Upper lobe of left lung (tissue), 6 donors: ENCODE data around the gene STK11. TPM values are rescaled to one million over a fixed set of nuclear protein-coding genes. Genes with fewer than 3 reads are reported as not detected.
A peak's percentile ranks its signal among the peaks of the same experiment; 100 is the strongest.

ENCODE experiments used
- ATAC-seq, 2 donors: fragments of 200-7000 bp; cut with Tn5 transposase; one replicate each; pipeline ENCODE4 v1.9.1; 2022; ENCODE audit warnings: mild to moderate bottlenecking in 2 of 2, moderate library complexity in 2 of 2; ENCODE audit not compliant: low FRiP score in 2 of 2
- DNase-seq, 2 donors: peaks; one replicate each; pipeline ENCODE4 v3.0.0-alpha.2; 2019 to 2020
- H3K27ac ChIP-seq, 4 donors: fragments of 200-600 bp; sonication (generic); one replicate each; pipeline ENCODE4 v1.5.1; 2016 to 2019
- H3K27me3 ChIP-seq, 4 donors: fragments of 200-600 bp; sonication (generic); one replicate each; pipeline ENCODE4 v1.5.1; 2017 to 2019
- H3K36me3 ChIP-seq, 4 donors: fragments of 200-600 bp; sonication (generic); one replicate each; pipeline ENCODE4 v1.5.1; 2016 to 2019
- H3K4me1 ChIP-seq, 4 donors: fragments of 200-600 bp; sonication (generic); one replicate each; pipeline ENCODE4 v1.5.1; 2018 to 2019
- H3K4me3 ChIP-seq, 4 donors: fragments of 200-600 bp; sonication (generic); one replicate each; pipeline ENCODE4 v1.5.1; 2017 to 2019; ENCODE audit warnings: mild to moderate bottlenecking in 2 of 4, moderate library complexity in 1 of 4
- H3K9me3 ChIP-seq, 4 donors: fragments of 200-600 bp; sonication (generic); one replicate each; pipeline ENCODE4 v1.5.1; 2018 to 2019
- EP300 ChIP-seq, 4 donors: sonication (generic); formaldehyde crosslinking; IDR thresholded peaks; one replicate each; pipeline ENCODE4 v1.5.1; 2017; ENCODE audit warnings: antibody characterized with exemption in 4 of 4, control low read depth in 2 of 4
- POLR2A ChIP-seq, 4 donors: fragments of 450-650 bp; IDR thresholded peaks; one replicate each; pipeline ENCODE4 v1.5.1; 2016 to 2017; ENCODE audit warnings: antibody characterized with exemption in 4 of 4, mild to moderate bottlenecking in 2 of 4
- POLR2AphosphoS5 ChIP-seq, 2 donors: sonication (generic); formaldehyde crosslinking; IDR thresholded peaks; one replicate each; pipeline ENCODE4 v1.5.1; 2017; ENCODE audit warnings: antibody characterized with exemption in 2 of 2
- WGBS, 2 donors: methylation state at CpG; one replicate each; pipeline ENCODE4 v1.1.5; 2017 to 2018; 5-methylcytosine and 5-hydroxymethylcytosine counted together
- total RNA-seq, 6 donors: library from RNA; depleted of rRNA in 4 of 6; stranded (reverse); fragments of >200 nt in 4 of 6; gene quantifications; one replicate each; pipeline versions ENCODE4 v1.1.0 to v1.2.1, GENCODE V29; 2016 to 2021
- TF ChIP-seq, protein P1 (sequence below), 6 experiments: fragments of 450-650 bp in 4 of 6; fragments of 200-600 bp in 2 of 6; sonication (generic) in 2 of 6; IDR thresholded peaks; one replicate each; pipeline ENCODE4 v1.5.1; 2016 to 2019; ENCODE audit warnings: antibody characterized with exemption in 6 of 6
- donor health status: DM: no; HTN: no; CAD: no; lungs with moderate emphysema.
- donor health status: DM: no; HTN: yes; CAD: no; lungs with severe emphysema.

STK11 gene
- total RNA-seq, 6 donors from 2014 or later, result 50.2 to 168 (median 63.2) TPM

DNA sequence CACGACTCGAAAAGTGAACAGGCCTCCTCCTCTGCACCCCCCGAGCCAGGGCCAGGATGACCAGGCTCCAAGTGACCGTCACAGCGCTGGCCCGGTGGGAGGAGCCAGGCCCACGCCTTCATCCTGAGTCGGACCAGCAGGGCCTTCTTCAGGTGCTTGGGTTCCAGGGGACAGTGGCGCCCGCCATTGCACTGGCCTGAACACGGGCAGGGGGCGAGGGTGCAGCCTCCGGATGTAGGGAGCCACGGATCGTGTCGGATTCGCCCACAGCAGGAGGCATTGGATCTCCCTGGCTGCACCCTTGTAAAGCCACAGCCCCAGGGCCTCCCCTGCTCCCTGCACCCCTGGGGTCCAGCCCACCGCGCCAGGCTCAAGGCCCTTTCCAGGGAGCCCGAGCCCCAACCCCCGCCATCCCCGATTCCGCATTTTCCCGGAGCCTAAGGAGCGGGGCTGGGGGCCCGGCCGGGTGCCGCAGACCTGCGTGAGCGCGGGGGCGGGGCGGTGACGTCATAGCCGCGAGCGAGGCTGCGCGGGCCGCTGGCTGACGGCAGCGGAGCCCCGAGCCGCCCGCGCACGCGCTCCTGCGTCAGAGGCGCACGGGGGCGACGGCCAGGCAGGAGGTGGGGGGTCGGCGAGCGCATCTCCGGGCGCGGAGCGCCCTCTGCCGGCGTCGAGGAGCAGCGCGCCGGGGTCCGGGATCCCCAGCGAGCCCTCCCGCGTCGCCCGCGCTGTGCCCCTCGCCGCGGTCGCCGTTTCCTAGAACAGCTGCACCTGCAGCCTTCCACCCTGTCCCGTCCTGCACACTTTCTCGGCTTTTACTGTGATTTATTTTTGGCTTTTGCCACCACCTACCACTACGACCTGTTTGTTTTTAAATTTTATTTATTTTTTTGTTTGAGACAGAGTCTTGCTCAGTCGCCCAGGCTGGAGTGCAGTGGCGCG, 34.5 kb downstream of the STK11 start:
- Histone ChIP-seq H3K27me3 (peaks cover 0 to 9% (median 3%) of the 10 kb centered on the region in 4 donors), H3K27ac (peak overlapping the region; percentile 24 to 100 (median 58)), H3K36me3 (peaks cover 0 to 5% (median 1%) of the 10 kb centered on the region in 4 donors), H3K4me3 (peak overlapping the region in 3 of 4 donors; percentile 45 to 87 (median 63)), H3K9me3 (no peaks in the 10 kb centered on the region), H3K4me1 (peaks cover 59 to 81% (median 65%) of the 10 kb centered on the region in 4 donors)
- TF ChIP-seq EP300 (IDR thresholded peaks at IDR 0.05) (peak in 1 of 4 donors; percentile 49), POLR2AphosphoS5 (IDR thresholded peaks at IDR 0.05) (peak in 1 of 2 donors; percentile 21), POLR2A (IDR thresholded peaks at IDR 0.05) (peak in 1 of 4 donors; percentile 46)
- TF ChIP-seq, protein P1, sequence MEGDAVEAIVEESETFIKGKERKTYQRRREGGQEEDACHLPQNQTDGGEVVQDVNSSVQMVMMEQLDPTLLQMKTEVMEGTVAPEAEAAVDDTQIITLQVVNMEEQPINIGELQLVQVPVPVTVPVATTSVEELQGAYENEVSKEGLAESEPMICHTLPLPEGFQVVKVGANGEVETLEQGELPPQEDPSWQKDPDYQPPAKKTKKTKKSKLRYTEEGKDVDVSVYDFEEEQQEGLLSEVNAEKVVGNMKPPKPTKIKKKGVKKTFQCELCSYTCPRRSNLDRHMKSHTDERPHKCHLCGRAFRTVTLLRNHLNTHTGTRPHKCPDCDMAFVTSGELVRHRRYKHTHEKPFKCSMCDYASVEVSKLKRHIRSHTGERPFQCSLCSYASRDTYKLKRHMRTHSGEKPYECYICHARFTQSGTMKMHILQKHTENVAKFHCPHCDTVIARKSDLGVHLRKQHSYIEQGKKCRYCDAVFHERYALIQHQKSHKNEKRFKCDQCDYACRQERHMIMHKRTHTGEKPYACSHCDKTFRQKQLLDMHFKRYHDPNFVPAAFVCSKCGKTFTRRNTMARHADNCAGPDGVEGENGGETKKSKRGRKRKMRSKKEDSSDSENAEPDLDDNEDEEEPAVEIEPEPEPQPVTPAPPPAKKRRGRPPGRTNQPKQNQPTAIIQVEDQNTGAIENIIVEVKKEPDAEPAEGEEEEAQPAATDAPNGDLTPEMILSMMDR (IDR thresholded peaks at IDR 0.05), result peak; percentile 94 to 99 (median 98)
- peak; percentile 90 to 99 for DNase-seq
- WGBS, 2 donors, result 1 to 22% methylated on average over 27 to 49 of the region's 84 CpGs
- ATAC-seq, result peak; percentile 42 to 82

DNA sequence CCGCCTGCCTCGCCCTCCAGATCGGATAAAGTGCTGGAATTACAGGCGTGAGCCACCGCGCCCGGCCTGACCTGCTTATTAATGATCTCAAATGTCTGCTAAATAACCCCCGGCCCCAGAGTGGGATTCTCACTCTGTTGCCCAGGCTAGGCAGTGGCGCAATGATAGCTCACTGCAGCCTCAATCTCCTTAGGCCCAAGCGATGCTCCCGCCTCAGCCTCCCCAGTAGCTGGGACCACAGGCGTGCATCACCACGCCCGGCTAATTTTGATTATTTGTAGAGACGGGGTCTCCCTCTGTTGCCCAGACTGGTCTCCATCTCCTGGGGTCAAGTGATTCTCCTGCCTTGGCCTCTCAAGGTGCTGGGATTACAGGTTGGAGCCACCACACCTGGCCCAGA, 35.3 kb downstream of the STK11 start:
- peaks cover 0 to 5% (median 1%) of the 10 kb centered on the region in 4 donors for H3K36me3 ChIP-seq
- 45 to 62% methylated on average over 8 to 15 of the region's 15 CpGs for WGBS, 2 donors
- DNase-seq (peak in 1 of 2 donors; percentile 62), ATAC-seq (no peak)
- peak overlapping the region in 3 of 4 donors; percentile 45 to 87 (median 63) for H3K4me3 ChIP-seq
- H3K4me1 ChIP-seq, result peaks cover 67 to 89% (median 73%) of the 10 kb centered on the region in 4 donors
- peak overlapping the region in 1 of 4 donors; percentile 100 for H3K27ac ChIP-seq
- no peaks in the 10 kb centered on the region for H3K9me3 ChIP-seq
- peaks cover 0 to 9% (median 3%) of the 10 kb centered on the region in 4 donors for H3K27me3 ChIP-seq
- TF ChIP-seq, protein P1 (IDR thresholded peaks at IDR 0.05), result no peak
- no peak for TF ChIP-seq POLR2A (IDR thresholded peaks at IDR 0.05)
- TF ChIP-seq POLR2AphosphoS5 (IDR thresholded peaks at IDR 0.05), result no peak
- TF ChIP-seq EP300 (IDR thresholded peaks at IDR 0.05), result no peak

DNA sequence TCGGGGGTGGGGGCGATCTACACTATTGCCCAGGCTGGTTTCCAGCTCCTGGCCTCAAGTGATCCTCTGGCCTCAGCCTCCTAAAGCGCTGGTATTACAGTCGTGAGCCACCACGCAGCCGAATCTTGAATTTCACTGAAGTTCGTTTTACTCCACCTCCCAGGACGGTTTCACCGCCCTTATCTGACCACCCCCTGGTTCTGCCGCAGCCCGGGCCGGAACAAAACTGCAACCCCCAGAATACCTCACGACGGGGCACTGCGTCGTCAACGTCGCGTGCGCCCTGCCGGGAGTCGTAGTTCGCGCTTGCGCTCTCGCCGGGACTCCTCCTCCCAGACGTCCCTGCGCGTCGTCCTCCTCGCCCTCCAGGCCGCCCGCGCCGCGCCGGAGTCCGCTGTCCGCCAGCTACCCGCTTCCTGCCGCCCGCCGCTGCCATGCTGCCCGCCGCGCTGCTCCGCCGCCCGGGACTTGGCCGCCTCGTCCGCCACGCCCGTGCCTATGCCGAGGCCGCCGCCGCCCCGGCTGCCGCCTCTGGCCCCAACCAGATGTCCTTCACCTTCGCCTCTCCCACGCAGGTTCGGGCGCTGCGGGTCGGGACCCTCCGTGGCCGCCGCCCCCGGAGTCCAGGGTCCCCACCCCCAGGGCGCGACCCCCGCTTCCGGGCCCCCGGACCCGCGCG, 36.0 kb downstream of the STK11 start, which contains the start of gene ATP5F1D:
Gene ATP5F1D (plus strand): TSS at position 335 of the 679 bp plus-strand sequence. CDS start 100 bp downstream, at position 435.
- Histone ChIP-seq H3K9me3 (no peaks in the 10 kb centered on the region), H3K36me3 (peaks cover 0 to 5% (median 1%) of the 10 kb centered on the region in 4 donors), H3K4me1 (peaks cover 71 to 91% (median 78%) of the 10 kb centered on the region in 4 donors), H3K27me3 (peaks cover 0 to 9% (median 3%) of the 10 kb centered on the region in 4 donors), H3K4me3 (peak within 1 kb of the TSS; percentile 63 to 94 (median 90)), H3K27ac (peak within 1 kb of the TSS; percentile 77 to 100 (median 88))
- ATAC-seq (peak; percentile 83 to 86), DNase-seq (peak; percentile 96 to 97)
- TF ChIP-seq, protein P1 (IDR thresholded peaks at IDR 0.05), result peak in 4 of 6 experiments; percentile 7 to 36 (median 20)
- TF ChIP-seq POLR2A (IDR thresholded peaks at IDR 0.05) (peak in 2 of 4 donors; percentile 26 to 81), EP300 (IDR thresholded peaks at IDR 0.05) (peak in 1 of 4 donors; percentile 57), POLR2AphosphoS5 (IDR thresholded peaks at IDR 0.05) (peak; percentile 72 to 89)
- 0 to 1% methylated on average over 32 to 55 of the region's 79 CpGs for WGBS, 2 donors

DNA sequence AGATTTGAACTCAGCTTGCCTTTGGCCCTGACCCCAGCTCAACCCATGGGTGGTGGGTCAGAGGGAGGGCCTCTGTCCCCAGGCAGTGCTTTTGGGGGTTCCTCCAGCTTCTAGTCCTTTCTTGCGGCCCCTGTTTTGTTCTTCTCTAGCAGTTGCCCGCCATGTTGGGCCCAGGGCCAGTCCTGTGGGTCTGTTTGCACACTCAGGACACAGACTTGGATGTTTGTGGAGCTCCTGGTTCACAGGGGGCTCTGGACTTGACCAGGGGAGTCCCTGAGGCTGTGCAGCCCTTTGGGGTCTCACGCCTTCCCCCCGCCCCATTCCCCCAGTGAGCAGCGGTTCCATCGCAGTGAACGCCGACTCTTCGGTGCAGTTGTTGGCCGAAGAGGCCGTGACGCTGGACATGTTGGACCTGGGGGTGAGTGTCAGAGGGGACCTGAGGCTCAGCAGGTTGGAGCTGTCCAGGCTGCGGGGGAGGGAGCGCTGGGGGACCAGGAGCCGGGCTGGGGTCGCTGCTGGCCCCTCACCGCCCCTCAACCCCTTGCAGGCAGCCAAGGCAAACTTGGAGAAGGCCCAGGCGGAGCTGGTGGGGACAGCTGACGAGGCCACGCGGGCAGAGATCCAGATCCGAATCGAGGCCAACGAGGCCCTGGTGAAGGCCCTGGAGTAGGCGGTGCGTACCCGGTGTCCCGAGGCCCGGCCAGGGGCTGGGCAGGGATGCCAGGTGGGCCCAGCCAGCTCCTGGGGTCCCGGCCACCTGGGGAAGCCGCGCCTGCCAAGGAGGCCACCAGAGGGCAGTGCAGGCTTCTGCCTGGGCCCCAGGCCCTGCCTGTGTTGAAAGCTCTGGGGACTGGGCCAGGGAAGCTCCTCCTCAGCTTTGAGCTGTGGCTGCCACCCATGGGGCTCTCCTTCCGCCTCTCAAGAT, 38.5 kb downstream of the STK11 start:
- ATAC-seq, result peak; percentile 57 to 88
- Histone ChIP-seq H3K27ac (peak overlapping the region; percentile 84 to 100 (median 90)), H3K9me3 (no peaks in the 10 kb centered on the region), H3K36me3 (peaks cover 0 to 5% (median 1%) of the 10 kb centered on the region in 4 donors), H3K4me3 (peak overlapping the region in 3 of 4 donors; percentile 1 to 39 (median 27)), H3K4me1 (peaks cover 71 to 80% (median 75%) of the 10 kb centered on the region in 4 donors), H3K27me3 (no peaks in the 10 kb centered on the region)
- TF ChIP-seq, protein P1 (IDR thresholded peaks at IDR 0.05), result peak; percentile 91 to 99 (median 98)
- peak; percentile 24 to 56 for TF ChIP-seq POLR2AphosphoS5 (IDR thresholded peaks at IDR 0.05)
- no peak for TF ChIP-seq EP300 (IDR thresholded peaks at IDR 0.05)
- WGBS, 2 donors, result 51 to 53% methylated on average over 24 to 31 of the region's 33 CpGs
- peak; percentile 93 to 94 for DNase-seq
